Body of pancreas (tissue), 4 donors: ENCODE measurements around the gene SLC16A11.

ENCODE experiments used
- CTCF ChIP-seq, 7 experiments: fragments of 450-650 bp in 4 of 7; fragments of 200-600 bp in 3 of 7; sonication (generic) in 3 of 7; IDR thresholded peaks; one replicate each; pipeline ENCODE4 v1.5.1; 2016 to 2019; ENCODE audit warnings: antibody characterized with exemption in 7 of 7
- POLR2A ChIP-seq, 3 donors: fragments of 450-650 bp; IDR thresholded peaks; one replicate each; pipeline ENCODE4 v1.6.1; 2016; ENCODE audit warnings: antibody characterized with exemption in 3 of 3, mild to moderate bottlenecking in 2 of 3

GRCh38 chr17:7060165-7060891, 16.4 kb upstream of the SLC16A11 start:
- no peak for TF ChIP-seq CTCF (IDR thresholded peaks at IDR 0.05)
- TF ChIP-seq POLR2A (IDR thresholded peaks at IDR 0.05): no peak
